Stimulated activated CD8-positive, alpha-beta memory T cell treated with anti-CD3 and anti-CD28 coated beads, Interleukin-12 subunit alpha, Interleukin-12 subunit beta, amount 100 ng/mL, for 1 hour (primary cell): ENCODE data around the gene DLGAP1.
"Not testable (repeated sequence)": the region's sequence is repeated elsewhere in the genome, so short reads cannot be mapped to it uniquely, and the experiment has no call there.

Source experiments
- DNase-seq: peaks from one replicate; pipeline ENCODE4 v3.0.0-alpha.2; 2020; ENCODE audit warnings: low read depth

DLGAP1 gene

DNA sequence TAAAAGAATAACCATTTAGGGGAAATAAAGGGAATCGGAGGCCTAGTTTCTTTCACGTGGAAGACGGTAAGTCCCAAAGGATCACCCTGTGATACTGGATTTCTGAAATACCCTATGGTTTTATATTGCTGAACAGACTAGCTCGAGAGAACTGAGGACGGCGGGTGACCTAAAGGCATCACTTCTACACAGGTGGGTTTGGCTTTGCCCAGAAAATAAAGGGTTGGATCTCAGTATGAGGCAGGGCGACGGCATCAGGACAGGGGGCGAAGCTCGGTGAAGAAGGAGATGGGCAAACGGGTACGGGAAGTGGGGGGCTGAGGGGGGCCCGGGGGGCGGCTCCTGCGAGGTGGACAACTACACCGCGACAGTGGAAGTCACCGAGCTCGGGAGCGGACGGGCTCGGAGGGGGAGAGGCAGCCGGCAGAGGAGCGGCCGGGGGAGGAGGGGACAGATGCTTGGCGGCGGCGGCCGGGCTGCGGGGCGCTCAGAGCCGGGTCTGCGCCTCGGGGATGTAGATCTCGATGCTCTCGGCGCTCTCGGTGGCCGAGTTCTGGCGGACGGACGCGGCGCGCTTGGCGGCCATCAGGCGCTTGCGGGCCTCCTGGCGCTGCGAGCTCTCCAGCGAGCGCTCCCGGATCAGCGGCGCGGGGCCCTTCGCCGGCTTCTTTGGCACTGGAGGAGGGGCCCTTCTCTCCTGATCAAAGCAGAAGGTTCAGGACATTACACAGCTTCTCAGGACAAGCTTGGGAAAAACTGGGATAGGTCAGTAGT lies 956.2 kb downstream of the DLGAP1 start:
- DNase-seq, result no peak

DNA sequence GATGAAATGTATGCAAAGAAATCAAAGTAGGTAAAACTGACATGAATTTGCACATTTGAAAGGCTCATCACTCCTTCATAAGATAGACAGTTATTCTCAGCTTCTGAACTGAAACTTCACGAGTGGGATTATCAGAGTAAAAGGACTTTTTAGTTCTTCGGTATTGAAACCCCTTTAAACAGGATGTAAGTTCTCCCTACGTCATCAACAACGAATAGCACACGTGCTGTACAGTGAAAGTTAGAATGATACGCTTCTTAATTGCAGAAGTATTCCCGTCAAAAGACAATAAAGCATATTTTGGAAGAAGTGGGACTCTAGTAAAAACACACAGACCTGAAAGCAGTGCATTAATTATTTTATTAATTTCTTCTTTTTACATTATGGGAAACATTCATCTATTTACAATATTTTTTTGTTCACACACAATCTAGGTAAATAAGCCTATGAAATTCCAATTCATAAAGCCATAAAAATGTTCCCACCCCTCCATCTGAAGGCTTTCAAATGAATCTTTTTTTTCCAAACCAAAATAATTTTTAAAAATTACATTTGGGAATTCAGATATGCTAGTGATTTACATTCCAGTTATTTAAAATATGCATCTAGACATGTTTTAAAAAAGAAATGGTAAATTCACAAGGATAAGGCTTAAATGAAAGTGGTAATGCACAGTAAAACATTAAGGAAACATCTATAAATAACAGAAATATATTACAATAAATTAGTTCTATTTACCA lies 959.2 kb downstream of the DLGAP1 start:
- no peak for DNase-seq

DNA sequence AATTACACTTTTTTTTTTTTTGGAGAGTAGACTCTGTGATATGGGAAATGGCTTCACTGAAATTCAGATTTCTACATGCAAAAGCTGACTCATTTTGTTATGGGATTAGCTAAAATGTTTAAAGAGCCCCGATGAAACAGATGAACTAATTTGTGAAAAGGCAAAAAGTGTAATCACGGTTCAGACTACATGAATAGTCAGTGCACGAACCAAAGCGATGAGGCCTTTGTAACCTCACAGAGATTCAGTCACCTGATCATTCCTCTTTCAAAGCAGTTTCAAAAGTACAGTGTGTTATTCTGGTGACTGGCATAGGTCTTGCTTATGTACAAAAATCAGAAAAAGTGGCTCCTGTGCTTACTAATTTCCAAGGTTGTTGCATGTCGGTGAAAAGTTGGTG lies 960.5 kb downstream of the DLGAP1 start:
- no peak for DNase-seq

DNA sequence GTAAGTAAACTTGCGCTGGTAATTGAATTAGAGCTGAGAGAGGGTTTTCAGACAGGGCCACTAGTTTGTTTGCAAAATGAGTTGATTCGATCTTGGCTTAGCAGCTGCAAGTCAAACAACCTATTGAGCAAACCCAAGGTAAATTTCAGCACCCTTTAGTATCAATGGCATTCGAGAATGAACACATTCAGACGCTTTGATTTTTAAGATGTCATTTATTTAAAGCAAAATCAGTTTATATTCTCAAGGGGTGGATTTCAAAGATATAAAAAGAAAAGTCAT lies 960.9 kb downstream of the DLGAP1 start:
- DNase-seq, result no peak

DNA sequence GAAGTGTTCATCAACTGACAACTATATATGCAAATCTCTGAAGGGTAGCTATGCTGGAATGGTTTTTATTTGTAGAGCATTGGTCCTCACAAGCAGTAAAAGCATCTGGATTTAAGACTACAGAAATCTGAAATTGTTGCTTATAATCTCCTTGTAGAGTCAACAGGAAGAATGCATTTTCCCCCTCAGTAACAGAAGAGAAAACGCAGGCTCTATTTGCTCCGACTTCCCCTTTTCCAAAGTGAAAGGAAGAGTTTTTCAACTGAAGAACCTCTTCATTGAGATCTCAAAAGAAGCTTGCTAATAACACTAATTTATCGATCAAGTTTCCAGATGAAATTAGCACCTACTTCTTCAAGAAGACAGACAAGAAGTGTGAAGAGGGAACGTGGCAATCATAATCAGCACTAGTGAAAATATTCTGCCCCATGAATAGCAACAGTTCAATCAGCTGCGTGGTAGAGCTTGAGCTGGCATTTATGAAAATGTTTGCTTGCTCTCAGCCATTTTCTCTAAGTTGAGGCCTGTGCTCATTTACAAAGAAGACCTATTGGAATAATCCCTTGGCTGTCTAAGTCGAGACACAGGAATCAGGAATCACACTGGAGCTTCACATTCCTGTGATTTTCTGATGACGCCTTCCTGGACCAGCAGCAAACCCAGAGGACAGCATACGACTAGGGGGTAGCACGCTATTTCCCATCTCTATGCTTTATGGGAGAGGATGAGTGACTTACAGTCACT lies 961.4 kb downstream of the DLGAP1 start:
- DNase-seq, result no peak

DNA sequence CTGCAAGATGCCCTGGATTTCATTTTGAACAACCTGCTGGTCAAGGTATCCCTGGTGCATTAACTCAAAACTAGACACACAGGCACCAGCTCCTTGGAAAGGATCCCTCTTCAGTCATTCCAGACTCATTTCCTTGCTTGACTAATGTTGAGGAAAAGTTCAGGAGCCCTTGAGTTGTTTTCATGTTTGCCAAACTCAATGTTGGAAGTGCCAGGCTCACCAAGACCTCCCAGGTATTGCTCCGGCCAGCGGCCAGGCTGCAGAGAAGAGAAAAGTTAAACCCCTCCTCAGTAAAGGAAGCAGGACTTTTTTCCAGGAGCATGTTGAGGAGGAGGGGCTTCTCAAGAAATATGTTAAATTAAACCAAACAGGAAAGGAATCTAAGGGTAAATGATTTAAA lies 962.4 kb downstream of the DLGAP1 start:
- no peak for DNase-seq

DNA sequence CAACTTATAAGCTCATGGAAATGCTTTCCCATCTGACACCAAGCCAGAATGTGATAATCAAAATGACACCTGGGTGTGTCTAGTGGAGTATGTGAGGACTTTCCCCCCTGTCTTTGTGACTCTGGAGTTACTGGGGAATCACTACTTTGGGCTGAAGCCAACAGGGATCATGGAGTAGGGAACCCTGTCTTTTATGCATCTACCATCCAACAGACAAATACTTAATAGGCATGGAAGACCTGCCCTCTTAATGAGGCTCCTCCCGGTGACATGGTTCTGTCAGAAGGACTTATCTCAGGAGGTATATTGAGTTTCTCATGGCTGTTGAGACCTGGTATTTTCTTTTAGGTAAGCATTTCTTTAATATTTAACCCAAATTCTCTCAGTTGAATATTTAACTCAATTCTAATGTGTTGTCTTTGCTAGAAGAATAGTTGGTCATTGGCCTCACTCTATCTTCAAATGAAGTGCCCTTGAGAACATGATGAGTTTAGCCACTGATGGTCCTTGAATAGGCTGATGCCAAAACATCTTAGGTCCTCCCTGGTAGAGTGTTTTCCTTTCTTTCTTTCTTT lies 963.0 kb downstream of the DLGAP1 start:
- DNase-seq, result no peak

DNA sequence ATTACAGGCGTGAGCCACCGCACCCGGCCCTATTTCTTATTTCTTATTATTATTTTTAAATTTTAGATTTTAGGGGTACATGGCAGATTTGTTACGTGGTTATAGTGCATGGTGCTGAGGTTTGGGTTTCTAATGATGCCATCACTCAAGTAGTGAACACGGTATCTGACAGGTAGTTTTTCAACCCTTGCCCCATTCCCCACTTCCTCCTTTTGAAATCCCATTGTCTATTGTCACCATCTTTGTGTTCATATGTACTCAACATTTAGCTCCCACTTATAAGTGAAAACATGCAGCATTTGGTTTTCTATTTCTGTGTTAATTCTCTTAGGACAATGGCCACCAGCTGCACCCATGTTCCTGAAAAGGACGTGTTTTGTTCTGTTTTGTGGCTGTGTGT lies 965.6 kb downstream of the DLGAP1 start:
- DNase-seq, result no peak

DNA sequence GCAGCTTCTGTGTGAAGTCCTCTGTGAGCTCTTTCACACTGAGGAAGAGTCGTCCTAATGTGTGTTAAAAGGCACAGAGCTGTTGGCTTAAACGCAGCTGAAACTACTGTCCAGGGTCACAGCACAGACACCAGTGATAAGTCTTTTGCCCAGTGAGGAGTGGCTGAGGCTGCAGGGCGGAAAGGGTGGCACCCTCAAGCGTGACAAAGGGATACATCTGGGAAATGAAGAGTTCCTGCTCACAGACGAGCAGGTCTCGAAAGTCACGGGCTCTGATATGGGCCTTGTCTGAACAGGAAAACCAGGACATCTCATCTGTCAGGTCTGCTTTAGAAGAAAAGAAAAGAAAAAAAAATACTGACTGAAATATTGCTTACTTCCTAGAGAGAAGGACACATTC lies 968.6 kb downstream of the DLGAP1 start:
- no peak for DNase-seq

DNA sequence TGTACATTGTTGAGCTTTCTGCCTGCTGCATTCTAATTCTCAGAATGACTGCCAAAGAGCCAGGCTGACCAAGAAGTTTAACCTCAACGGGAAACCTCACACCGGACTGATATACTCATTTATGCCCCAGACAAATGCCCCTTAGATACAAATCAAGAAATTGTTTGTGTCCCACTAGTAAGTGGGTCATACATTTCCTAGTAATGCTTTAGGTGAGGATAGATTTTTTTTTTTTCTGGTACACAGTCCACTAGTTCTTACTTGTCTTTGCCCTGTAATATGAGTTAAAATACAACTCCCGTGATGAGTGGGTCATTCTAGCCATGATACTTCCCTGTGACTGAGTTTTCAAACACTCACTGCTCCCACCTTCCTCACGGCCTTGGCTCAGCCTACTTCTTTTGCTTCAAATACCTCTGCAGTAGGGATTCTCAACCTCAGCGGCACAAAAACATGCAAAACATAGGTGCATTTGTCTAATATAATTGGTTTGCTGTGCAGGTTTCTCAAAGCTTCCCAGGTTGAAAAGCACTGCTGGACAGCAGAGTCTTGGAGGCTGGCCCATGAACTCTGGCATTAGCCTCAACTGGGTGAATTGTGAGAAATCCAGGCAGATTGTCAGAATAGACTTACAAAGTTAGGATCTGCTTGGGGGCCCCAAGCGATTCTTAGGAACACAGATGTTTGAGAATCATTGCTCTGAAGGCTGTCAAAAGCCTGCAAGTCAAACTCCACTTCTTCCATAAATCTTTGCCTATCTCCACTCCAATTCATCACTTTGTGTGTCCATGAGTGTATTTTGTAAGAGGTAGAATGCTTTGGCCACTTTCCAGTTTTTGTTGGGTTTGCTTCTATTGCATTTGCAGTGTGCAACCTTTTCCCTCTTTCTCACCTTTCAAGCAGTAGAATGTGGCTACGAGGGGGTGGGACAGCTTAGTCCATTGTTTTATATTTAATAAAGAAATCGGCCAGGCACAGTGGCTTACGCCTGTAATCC lies 969.7 kb downstream of the DLGAP1 start:
- DNase-seq, result no peak

DNA sequence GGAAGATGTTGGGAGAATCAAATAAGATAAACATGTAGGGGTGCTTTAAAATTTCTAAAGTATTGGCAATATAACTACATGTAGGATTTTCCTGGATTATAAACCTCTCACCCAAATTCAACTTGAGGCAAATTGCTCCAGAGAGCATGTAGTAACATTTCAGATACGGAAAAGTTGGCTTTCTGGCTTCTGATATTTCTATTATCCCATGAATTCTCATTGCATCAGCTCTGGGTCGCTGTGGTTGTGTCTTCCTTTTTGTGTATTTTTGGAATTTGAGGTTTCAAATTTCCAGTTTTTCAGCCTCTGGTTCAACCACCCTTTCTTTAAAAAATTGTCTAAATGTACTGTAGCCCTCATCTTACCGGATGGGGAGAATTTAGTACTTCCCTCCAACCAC lies 972.8 kb downstream of the DLGAP1 start:
- no peak for DNase-seq

DNA sequence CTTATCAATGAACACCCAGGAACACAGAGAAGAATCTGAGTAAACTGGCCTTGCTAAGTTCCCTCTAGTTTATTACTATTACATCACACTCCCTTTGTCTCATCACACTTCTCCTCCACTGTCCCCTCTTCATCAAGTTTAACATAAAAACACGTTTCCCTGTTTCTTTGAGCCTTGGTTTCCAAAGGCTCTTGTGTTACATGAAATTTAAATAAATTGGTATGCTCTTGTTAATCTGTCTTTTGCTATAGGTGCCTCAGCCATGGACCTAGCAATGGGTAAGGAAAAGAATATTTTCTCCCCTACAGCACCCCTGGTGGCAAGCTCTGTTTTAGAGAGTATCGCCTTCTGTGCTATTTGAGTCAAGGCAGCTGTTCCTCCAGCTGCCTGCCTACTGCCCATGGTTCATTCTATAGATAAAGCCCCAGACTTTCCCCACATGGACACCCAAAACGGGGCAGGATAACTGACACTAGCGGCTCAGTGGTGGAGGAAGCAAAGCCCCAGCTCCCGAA lies 973.4 kb downstream of the DLGAP1 start:
- no peak for DNase-seq

DNA sequence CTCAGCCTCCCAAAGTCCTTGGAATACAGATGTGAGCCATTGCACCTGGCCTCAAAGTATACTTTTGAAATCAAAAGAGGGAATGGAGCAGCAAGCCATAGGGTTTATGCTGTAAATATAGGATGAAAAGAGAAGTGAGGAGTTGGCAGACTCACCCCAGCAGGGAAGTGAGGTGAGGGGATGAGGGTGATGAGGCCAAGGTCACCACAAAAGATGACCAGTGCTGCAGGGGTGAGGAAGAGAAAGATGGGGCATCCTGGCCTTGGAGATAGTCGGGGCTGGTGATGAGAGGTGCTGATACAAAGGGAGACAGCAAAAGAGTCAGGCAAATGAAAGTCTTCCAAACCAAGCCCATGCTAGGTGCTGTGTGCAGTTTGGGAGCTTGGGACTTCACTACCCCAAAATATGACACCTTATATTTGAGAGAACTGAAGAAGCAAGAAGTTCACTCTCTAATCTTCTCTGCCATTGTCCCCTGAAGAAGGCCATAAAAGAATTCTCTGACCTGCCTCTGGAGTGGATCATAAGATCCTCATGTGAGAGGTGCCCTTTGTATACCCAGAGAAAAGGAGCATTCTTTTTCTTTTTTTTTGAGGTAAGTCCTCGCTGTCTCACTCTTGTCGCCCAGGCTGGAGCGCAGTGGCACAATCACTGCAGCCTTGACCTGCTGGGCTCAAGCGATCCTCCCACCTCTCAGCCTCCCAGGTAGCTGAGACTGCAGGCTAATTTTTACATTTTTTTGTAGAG lies 974.1 kb downstream of the DLGAP1 start:
- DNase-seq, result no peak

DNA sequence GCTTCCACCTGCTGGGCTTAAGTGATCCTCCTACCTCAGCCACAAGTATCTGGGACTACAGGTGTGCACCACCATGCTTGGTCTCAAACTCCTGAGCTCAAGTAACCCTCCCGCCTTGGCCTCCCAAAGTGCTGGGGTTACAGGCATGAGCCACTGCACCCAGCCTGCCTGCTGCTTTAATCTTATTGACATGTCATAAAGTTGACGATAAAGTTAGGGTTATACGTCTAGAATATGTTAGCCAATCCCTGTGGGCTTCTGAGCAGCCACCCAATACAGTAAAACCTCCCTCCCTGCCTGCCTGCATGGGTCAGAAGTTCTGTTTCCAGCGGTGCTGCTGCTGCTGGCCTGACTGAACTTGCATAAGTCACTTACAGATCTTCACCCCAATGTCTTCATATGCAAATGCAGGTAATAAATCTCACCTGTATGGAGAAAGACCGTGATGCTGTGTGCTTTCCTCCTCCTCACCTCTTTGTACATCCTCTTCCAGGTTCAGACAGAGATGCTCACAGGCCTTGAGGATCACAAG lies 975.1 kb downstream of the DLGAP1 start:
- no peak for DNase-seq

DNA sequence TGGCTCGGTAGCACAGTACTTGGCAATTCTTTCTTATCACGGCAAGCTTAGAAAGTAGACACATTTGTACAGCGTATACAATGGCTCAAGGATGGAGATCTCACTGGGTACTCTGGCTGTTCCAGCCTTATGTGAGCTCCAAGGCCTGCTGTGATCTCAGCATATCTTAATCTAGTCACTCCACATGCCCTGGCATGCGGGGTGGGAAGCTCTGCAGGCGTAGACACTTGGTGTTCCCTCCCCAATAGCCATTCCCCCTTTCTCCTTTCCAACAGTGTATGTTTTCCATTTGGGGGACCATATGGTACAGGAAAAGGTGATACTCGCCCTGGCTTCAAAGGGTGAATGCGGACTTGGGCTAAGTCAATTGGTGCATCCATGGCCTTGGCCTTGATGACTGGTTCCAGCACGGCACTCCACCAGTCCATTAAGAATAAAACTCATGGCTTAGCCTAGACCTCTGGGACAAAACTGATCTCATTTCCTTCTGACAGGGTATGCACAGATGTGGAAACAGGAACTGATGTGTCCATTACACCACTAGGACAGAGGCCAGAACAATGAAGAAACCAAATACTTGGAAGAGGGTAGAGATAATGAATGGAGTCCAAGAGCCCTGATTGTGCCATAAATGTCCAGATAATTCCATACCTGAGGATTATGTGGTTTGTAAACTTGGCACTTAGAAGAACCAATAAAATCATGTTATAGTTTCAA lies 976.7 kb downstream of the DLGAP1 start:
- no peak for DNase-seq

DNA sequence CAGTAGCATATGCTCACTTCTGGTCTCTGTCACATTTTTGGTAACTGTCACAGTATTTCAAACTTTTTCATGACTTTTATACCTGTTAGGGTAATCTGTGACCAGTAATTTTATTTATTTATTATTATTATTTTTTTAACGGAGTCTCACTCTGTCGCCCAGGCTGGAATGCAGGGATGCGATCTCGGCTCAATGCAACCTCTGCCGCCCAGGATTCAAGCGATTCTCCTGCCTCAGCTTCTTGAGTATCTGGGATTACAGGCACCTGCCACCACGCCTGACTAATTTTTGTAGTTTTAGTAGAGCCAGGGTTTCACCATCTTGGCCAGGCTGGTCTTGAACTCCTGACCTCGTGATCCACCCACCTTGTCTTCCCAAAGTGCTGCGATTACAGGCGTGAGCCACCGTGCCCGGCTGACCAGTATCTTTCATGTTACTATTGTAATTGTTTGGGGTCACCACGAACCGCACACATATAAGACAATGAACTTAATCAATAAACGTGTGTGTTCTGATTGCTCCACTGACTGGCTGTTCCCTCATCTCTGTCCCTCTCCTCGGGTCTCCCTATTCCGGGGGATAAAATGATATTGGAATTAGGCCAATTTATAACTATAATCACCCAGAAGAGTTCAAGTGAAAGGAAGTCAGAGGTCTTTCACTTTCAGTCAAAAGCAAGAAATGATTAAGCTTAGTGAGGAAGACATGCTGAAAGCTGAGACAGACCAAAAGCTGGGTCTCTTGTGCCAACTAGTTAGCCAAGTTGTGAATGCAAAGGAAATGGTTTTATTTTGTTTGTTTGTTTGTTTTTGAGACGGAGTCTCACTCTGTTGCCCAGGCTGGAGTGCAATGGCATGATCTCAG lies 982.2 kb downstream of the DLGAP1 start:
- DNase-seq, result no peak

DNA sequence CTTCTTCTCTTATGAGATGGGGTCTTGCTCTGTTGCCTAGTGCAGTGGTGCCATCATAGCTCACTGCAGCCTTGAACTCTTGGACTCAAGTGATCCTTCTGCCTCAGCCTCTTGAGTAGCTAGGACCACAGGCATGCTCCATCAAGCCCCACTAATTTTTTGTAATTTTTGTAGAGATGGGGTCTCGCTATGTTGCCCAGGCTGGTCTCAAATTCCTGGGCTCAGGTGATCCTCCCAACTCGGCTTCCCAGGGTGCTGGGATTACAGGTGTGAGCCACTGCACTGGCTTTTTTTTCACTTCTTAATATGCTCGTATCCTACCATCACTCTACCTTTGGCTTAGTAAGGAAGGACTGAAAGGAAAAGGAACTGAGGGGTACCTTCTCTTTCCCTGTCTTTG lies 983.0 kb downstream of the DLGAP1 start:
- DNase-seq, result not testable (repeated sequence)

DNA sequence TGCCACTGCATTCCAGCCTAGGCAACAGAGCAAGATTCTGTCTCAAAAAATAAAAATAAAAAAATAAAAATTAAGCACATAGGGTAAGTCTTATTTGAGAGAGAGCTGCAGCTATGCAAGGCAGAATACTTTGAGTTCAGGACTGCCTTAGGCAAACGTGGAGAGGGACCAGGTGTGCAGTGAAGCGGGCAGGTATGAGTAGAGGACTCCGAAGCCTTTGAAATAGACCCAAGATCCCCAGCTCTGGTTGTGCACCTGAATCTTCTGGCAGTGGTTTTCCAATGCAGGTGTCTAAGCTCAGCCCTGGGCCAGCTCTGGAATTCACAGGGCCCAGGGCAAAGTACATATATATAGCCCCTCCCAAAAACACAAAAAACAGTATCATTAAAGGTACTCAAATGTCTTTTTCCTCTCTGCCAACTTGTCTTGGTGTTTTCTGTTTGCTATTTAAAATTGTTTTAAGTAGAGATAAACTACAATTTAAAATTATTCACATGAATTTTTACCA lies 983.9 kb downstream of the DLGAP1 start:
- DNase-seq, result no peak

DNA sequence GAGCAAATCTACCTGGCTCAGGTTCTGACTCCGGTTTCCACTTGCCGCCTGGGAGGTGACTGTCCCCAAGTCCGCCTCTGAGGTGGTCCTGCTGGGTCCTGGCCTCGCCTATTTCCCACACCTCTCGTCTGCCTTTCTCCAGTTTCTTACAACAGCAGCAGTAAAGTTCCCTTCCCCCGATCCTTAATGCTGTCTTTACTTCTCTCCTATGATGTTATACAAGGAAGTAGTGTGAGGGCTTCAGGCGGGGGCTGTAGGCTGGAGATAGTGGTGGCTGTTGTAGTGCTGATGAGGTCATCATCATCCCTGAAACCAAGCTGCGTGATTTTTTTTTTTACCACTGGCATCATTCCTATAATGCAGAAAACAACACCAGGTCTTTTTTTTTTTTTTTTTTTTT lies 986.3 kb downstream of the DLGAP1 start:
- DNase-seq, result no peak
